IMR-90 (cell line): ENCODE measurements around the gene RBPJ. TPM values are rescaled to one million over a fixed set of nuclear protein-coding genes. Genes with fewer than 3 reads are reported as not detected.

Experiments used
- ATAC-seq: fragments of 200-7000 bp; cut with Tn5 transposase; 2 replicates; pipeline ENCODE4 v1.9.1; 2020; ENCODE audit warnings: low read depth, mild to moderate bottlenecking, moderate library complexity
- BruUV-seq: library from RNA; stranded (reverse); fragments of 400-500 nt; replicated peaks from 2 replicates; lab custom pipeline; 2021; lab: Mats Ljungman, UMichigan
- CTCF ChIA-PET: fragments of 300-600 bp; formaldehyde crosslinking; extraction: SDS; loops from one replicate; lab custom pipeline; 2021; ENCODE audit warnings: antibody characterized with exemption; lab: Yijun Ruan, JAX
- POLR2A ChIA-PET: fragments of 300-600 bp; sonication (Branson Sonifier 250); formaldehyde crosslinking; loops from one replicate; lab custom pipeline; 2022; ENCODE audit warnings: antibody characterized with exemption; ENCODE audit not compliant: unreplicated experiment; lab: Charles Lee
- DNase-seq: peaks from one replicate; pipeline ENCODE4 v3.0.0; 2013
- H2AFZ ChIP-seq: replicated peaks from 2 replicates; pipeline ENCODE3; 2013; ENCODE audit warnings: low read length, mild to moderate bottlenecking; ENCODE audit not compliant: poor library complexity
- H2AK5ac ChIP-seq: 2 replicates; pipeline ENCODE4 v1.6.1; 2013; ENCODE audit warnings: low read depth, low read length, inconsistent platforms
- H2AK9ac ChIP-seq: replicated peaks from 2 replicates; pipeline ENCODE3; 2013; ENCODE audit warnings: mild to moderate bottlenecking, low read depth, low read length, moderate library complexity; ENCODE audit not compliant: poor library complexity
- H2BK120ac ChIP-seq: 2 replicates; pipeline ENCODE4 v1.6.1; 2013; ENCODE audit warnings: low read depth, low read length, inconsistent platforms
- H2BK15ac ChIP-seq: 3 replicates; pipeline ENCODE4 v1.6.1; 2013; ENCODE audit warnings: low read depth, low read length, inconsistent platforms
- H2BK20ac ChIP-seq: 2 replicates; pipeline ENCODE4 v1.6.1; 2013; ENCODE audit warnings: low read depth, mild to moderate bottlenecking, inconsistent platforms, low read length, moderate library complexity
- H2BK5ac ChIP-seq: 2 replicates; pipeline ENCODE4 v1.6.1; 2013; ENCODE audit warnings: mild to moderate bottlenecking, low read depth, low read length, inconsistent platforms; ENCODE audit not compliant: poor library complexity, severe bottlenecking
- H3K14ac ChIP-seq: replicated peaks from 2 replicates; pipeline ENCODE4 v1.6.1; 2013; ENCODE audit warnings: low read depth, low read length, inconsistent platforms
- H3K18ac ChIP-seq: 2 replicates; pipeline ENCODE4 v1.6.1; 2013; ENCODE audit warnings: low read depth, low read length, control low read depth
- H3K23ac ChIP-seq: 2 replicates; pipeline ENCODE4 v1.6.1; 2013; ENCODE audit warnings: low read depth, low read length, inconsistent platforms
- H3K27ac ChIP-seq: 2 replicates; pipeline ENCODE4 v1.5.1; 2013; ENCODE audit warnings: mild to moderate bottlenecking, control low read depth, low read length; ENCODE audit not compliant: insufficient read depth
- H3K27me3 ChIP-seq: 2 replicates; pipeline ENCODE4 v1.6.1; 2013; ENCODE audit warnings: low read length; ENCODE audit not compliant: control insufficient read depth, insufficient read depth
- H3K36me3 ChIP-seq: 2 replicates; pipeline ENCODE4 v1.6.1; 2013; ENCODE audit warnings: low read length, mixed read lengths; ENCODE audit not compliant: control insufficient read depth, insufficient read depth
- H3K4ac ChIP-seq: 2 replicates; pipeline ENCODE4 v1.6.1; 2013; ENCODE audit warnings: low read depth, low read length, inconsistent platforms
- H3K4me1 ChIP-seq: 2 replicates; pipeline ENCODE4 v1.6.1; 2013; ENCODE audit warnings: low read length, mixed read lengths; ENCODE audit not compliant: control insufficient read depth, insufficient read depth
- H3K4me2 ChIP-seq: 2 replicates; pipeline ENCODE4 v1.6.1; 2013; ENCODE audit warnings: low read depth, mild to moderate bottlenecking, control low read depth, low read length, moderate library complexity
- H3K4me3 ChIP-seq: 2 replicates; pipeline ENCODE4 v1.5.1; 2013; ENCODE audit warnings: low read depth, mild to moderate bottlenecking, control low read depth, low read length, moderate library complexity; ENCODE audit not compliant: insufficient read depth
- H3K56ac ChIP-seq: 2 replicates; pipeline ENCODE4 v1.6.1; 2013; ENCODE audit warnings: low read length, inconsistent platforms; ENCODE audit not compliant: insufficient read depth; ENCODE audit errors: extremely low read depth
- H3K79me1 ChIP-seq, 2 experiments: 2 replicates each; pipeline ENCODE4 v1.6.1; 2013; ENCODE audit warnings: low read length in 2 of 2, inconsistent platforms in 1 of 2, low read depth in 1 of 2
- H3K9ac ChIP-seq: 2 replicates; pipeline ENCODE4 v1.6.1; 2013; ENCODE audit warnings: low read depth, low read length, control low read depth
- H3K9me1 ChIP-seq: 2 replicates; pipeline ENCODE4 v1.6.1; 2013; ENCODE audit warnings: low read length, inconsistent platforms; ENCODE audit not compliant: insufficient read depth
- H3K9me3 ChIP-seq: 2 replicates; pipeline ENCODE4 v1.6.1; 2013; ENCODE audit warnings: low read length; ENCODE audit not compliant: control insufficient read depth, insufficient read depth
- H4K20me1 ChIP-seq: 2 replicates; pipeline ENCODE4 v1.6.1; 2013; ENCODE audit warnings: low read length, inconsistent platforms; ENCODE audit not compliant: insufficient read depth
- H4K5ac ChIP-seq: 2 replicates; pipeline ENCODE4 v1.6.1; 2013; ENCODE audit warnings: mild to moderate bottlenecking, low read depth, low read length, control low read depth
- H4K8ac ChIP-seq, 2 experiments: 2 replicates each; pipeline ENCODE4 v1.6.1; 2013; ENCODE audit warnings: low read depth in 2 of 2, low read length in 2 of 2, control low read depth in 1 of 2, inconsistent platforms in 1 of 2
- H4K91ac ChIP-seq: 2 replicates; pipeline ENCODE4 v1.6.1; 2013; ENCODE audit warnings: low read depth, low read length, inconsistent platforms; ENCODE audit not compliant: insufficient read depth
- BHLHE40 ChIP-seq: fragments of 150-350 bp; IDR thresholded peaks from 2 replicates; pipeline ENCODE4 v1.6.1; 2016; ENCODE audit warnings: mild to moderate bottlenecking, low read depth, low read length
- CHD1 ChIP-seq: IDR thresholded peaks from 2 replicates; pipeline ENCODE4 v1.6.1; 2012; ENCODE audit warnings: low read depth, low read length, improper control_type of control experiment
- CTCF ChIP-seq: conservative IDR thresholded peaks from 2 replicates; pipeline ENCODE4 v1.5.1; 2012; ENCODE audit warnings: mild to moderate bottlenecking, low read depth, low read length, improper control_type of control experiment
- ELK1 ChIP-seq: fragments of 150-350 bp; IDR thresholded peaks from 2 replicates; pipeline ENCODE4 v1.6.1; 2016; ENCODE audit warnings: low read depth, mild to moderate bottlenecking, low read length, moderate library complexity, borderline replicate concordance
- FOS ChIP-seq: fragments of 150-350 bp; IDR thresholded peaks from 2 replicates; pipeline ENCODE4 v1.6.1; 2016; ENCODE audit warnings: low read depth, low read length
- MAZ ChIP-seq: IDR thresholded peaks from 2 replicates; pipeline ENCODE4 v1.6.1; 2012; ENCODE audit warnings: low read depth, mild to moderate bottlenecking, low read length, improper control_type of control experiment, moderate library complexity, borderline replicate concordance
- MXI1 ChIP-seq: IDR thresholded peaks from 2 replicates; pipeline ENCODE4 v1.6.1; 2012; ENCODE audit warnings: low read depth, mild to moderate bottlenecking, low read length, moderate library complexity, borderline replicate concordance
- POLR2A ChIP-seq: IDR thresholded peaks from 2 replicates; pipeline ENCODE4 v1.6.1; 2012; ENCODE audit warnings: mild to moderate bottlenecking, low read depth, low read length
- RAD21 ChIP-seq: IDR thresholded peaks from 2 replicates; pipeline ENCODE4 v1.6.1; 2012; ENCODE audit warnings: low read length, improper control_type of control experiment
- RCOR1 ChIP-seq: IDR thresholded peaks from 2 replicates; pipeline ENCODE4 v1.6.1; 2012; ENCODE audit warnings: mild to moderate bottlenecking, low read length, improper control_type of control experiment; ENCODE audit not compliant: insufficient replicate concordance
- SMC3 ChIP-seq: fragments of 150-350 bp; IDR thresholded peaks from 2 replicates; pipeline ENCODE4 v1.6.1; 2016; ENCODE audit warnings: low read depth, mild to moderate bottlenecking, antibody characterized with exemption, low read length, moderate library complexity
- WGBS, 2 experiments: methylation state at CpG; one replicate each; pipeline versions ENCODE4 v1.1.5 to v1.1.7; 2013; ENCODE audit warnings: missing lambda C conversion rate in 2 of 2; ENCODE audit not compliant: insufficient read length in 1 of 2; ENCODE audit errors: extremely low coverage in 2 of 2; 5-methylcytosine and 5-hydroxymethylcytosine counted together
- dilution Hi-C: fragments of 300-500 bp; cut with HindIII; formaldehyde crosslinking; loops from one replicate; pipeline ENCODE4 v1.14.3; 2018; ENCODE audit warnings: low sequenced_read_pairs; ENCODE audit not compliant: unreplicated experiment
- in situ Hi-C: fragments of 300-500 bp; cut with MboI; formaldehyde crosslinking; loops from 3 replicates; pipeline ENCODE4 v1.14.3; 2019; ENCODE audit warnings: low sequenced_read_pairs, inconsistent platforms, mixed read lengths
- intact Hi-C: fragments of 100-400 bp; cut with micrococcal nuclease; formaldehyde crosslinking; loops from 2 replicates; pipeline ENCODE4 v1.10.0; 2022
- polyA plus RNA-seq, 3 experiments: library from polyadenylated mRNA; depleted of rRNA; stranded (reverse); fragments of >200 nt; gene quantifications; 2 replicates each; pipeline ENCODE4 v1.2.3, GENCODE V29; 2012; ENCODE audit warnings: low replicate concordance in 1 of 3
- total RNA-seq: library from RNA; depleted of rRNA; stranded (reverse); fragments of >200 nt; gene quantifications from 2 replicates; pipeline ENCODE4 v1.2.3, GENCODE V29; 2012

The RBPJ gene
- total and polyA plus RNA-seq, 2 of the 4 experiments (the other 2 are of a cell fraction), result 50.3 to 148 TPM

GRCh38 chr4:26303008-26303407, 17.8 kb upstream of the RBPJ start:
- no peak overlapping the region; the same call in 2 of the 3 replicates for H2BK15ac ChIP-seq
- H2AK5ac ChIP-seq, result no peak overlapping the region
- no peak overlapping the region for H3K4me2 ChIP-seq
- no peak for TF ChIP-seq MXI1
- TF ChIP-seq ELK1, result no peak
- no peak for TF ChIP-seq BHLHE40
- no peak for TF ChIP-seq CHD1
- no peak for TF ChIP-seq CTCF
- no peak for TF ChIP-seq SMC3
- no peak for TF ChIP-seq RAD21
- no peak for TF ChIP-seq RCOR1
- no peak for TF ChIP-seq POLR2A
- TF ChIP-seq FOS, result no peak
- no peak for TF ChIP-seq MAZ
- no peak overlapping the region for H3K18ac ChIP-seq
- H3K9me1 ChIP-seq, result no peaks in the 10 kb centered on the region
- no peak overlapping the region for H3K14ac ChIP-seq
- intact Hi-C loops, result no loop called here
- H4K20me1 ChIP-seq, result no peaks in the 10 kb centered on the region
- H3K9ac ChIP-seq, result no peak overlapping the region
- no peak overlapping the region for H2AK9ac ChIP-seq
- H3K4me1 ChIP-seq, result peaks cover 2% of the 10 kb centered on the region; the same call in 1 of the 2 replicates
- no peaks in the 10 kb centered on the region for H3K36me3 ChIP-seq
- no peak overlapping the region for H3K23ac ChIP-seq
- H4K5ac ChIP-seq, result no peak overlapping the region
- H2BK120ac ChIP-seq, result no peak overlapping the region
- H4K8ac ChIP-seq, result no peak overlapping the region
- no peaks in the 10 kb centered on the region for H3K79me1 ChIP-seq
- ATAC-seq (no peak), DNase-seq (no peak)
- ChIA-PET CTCF (no interaction called here), POLR2A (no interaction called here)
- H2BK20ac ChIP-seq, result no peak overlapping the region
- no TSS peak for BruUV-seq
- H2AFZ ChIP-seq, result no peak overlapping the region
- in situ Hi-C loops, result no loop called here
- H3K56ac ChIP-seq, result no peak overlapping the region
- H3K4me3 ChIP-seq, result no peak overlapping the region
- WGBS, 2 experiments, result no CpG with 5 or more reads among the region's 4 CpGs
- H4K91ac ChIP-seq, result no peak overlapping the region
- no peak overlapping the region for H3K27ac ChIP-seq
- no peak overlapping the region for H3K4ac ChIP-seq
- no peaks in the 10 kb centered on the region for H3K9me3 ChIP-seq
- dilution Hi-C loops, result no loop called here
- no peaks in the 10 kb centered on the region for H3K27me3 ChIP-seq
- H2BK5ac ChIP-seq, result no peak overlapping the region
